Uterus (tissue), 2 donors: Measurements from ENCODE around the gene PPM1M.

Experiments
- CTCF ChIP-seq, 4 experiments: fragments of 200-600 bp in 2 of 4; fragments of 450-650 bp in 2 of 4; sonication (generic) in 2 of 4; IDR thresholded peaks; one replicate each; pipeline ENCODE4 v1.5.1; 2016 to 2019; ENCODE audit warnings: antibody characterized with exemption in 4 of 4, mild to moderate bottlenecking in 2 of 4, moderate library complexity in 1 of 4
- POLR2A ChIP-seq, 2 donors: fragments of 450-650 bp; IDR thresholded peaks; one replicate each; pipeline ENCODE4 v1.6.1; 2016; ENCODE audit warnings: antibody characterized with exemption in 2 of 2, mild to moderate bottlenecking in 1 of 2, moderate library complexity in 1 of 2

- TF ChIP-seq POLR2A (IDR thresholded peaks at IDR 0.05) (peak; percentile 85 to 90), CTCF (IDR thresholded peaks at IDR 0.05) (peak; percentile 31 to 61 (median 44))
Measured at GRCh38 chr3:52278510-52279069, 33.0 kb downstream of the PPM1M start, which contains the start of gene WDR82.
